WI38 (cell line): ENCODE results near the gene KIF16B.

Source experiments
- H3K4me3 ChIP-seq: 2 replicates; pipeline ENCODE4 v1.5.1; 2011; ENCODE audit warnings: low read depth, mild to moderate bottlenecking, control low read depth, low read length
- TF ChIP-seq, protein P1 (sequence below): IDR thresholded peaks from 2 replicates; pipeline ENCODE4 v1.5.1; 2012; ENCODE audit warnings: low read depth, mild to moderate bottlenecking, control low read depth, low read length

Gene KIF16B

DNA sequence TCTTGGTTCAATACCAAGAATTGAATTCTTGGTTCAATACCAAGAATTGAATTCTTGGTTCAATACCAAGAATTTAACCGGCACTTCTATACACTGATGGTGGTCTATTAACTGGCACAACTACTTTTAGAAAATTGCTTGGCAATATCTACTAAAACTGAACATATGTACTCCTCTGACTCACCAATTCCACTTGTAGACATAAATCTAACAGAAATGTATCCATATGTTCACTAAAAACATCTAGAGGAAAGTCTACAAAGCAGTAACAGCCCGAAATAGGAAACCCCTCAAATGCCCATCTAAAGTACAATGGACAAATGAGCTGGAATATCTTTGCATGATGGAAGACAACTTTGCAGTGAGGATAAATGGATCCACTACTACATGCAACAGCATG lies 71.9 kb downstream of the KIF16B start:
- H3K4me3 ChIP-seq, result no peak overlapping the region
- TF ChIP-seq, protein P1, sequence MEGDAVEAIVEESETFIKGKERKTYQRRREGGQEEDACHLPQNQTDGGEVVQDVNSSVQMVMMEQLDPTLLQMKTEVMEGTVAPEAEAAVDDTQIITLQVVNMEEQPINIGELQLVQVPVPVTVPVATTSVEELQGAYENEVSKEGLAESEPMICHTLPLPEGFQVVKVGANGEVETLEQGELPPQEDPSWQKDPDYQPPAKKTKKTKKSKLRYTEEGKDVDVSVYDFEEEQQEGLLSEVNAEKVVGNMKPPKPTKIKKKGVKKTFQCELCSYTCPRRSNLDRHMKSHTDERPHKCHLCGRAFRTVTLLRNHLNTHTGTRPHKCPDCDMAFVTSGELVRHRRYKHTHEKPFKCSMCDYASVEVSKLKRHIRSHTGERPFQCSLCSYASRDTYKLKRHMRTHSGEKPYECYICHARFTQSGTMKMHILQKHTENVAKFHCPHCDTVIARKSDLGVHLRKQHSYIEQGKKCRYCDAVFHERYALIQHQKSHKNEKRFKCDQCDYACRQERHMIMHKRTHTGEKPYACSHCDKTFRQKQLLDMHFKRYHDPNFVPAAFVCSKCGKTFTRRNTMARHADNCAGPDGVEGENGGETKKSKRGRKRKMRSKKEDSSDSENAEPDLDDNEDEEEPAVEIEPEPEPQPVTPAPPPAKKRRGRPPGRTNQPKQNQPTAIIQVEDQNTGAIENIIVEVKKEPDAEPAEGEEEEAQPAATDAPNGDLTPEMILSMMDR, result no peak

DNA sequence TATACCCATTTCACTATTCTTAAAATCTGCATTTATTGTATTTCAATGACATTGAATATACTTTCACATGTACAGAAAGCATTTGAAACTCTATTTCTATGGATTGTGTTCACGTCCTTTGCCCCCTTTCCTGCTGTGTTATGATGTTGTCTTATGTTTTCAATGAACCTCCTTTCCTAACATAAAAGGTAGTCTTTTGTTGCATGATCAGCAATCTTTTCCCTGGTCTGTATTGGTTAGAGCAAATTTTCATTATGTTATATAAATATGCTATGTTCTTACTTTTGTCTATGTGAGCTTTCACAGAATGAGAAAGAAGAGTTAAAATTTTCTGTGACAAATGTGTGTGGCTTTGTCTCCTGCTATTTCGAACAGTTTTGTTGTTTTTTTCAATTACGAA lies 73.1 kb downstream of the KIF16B start:
- no peak overlapping the region for H3K4me3 ChIP-seq
- TF ChIP-seq, protein P1, result no peak

DNA sequence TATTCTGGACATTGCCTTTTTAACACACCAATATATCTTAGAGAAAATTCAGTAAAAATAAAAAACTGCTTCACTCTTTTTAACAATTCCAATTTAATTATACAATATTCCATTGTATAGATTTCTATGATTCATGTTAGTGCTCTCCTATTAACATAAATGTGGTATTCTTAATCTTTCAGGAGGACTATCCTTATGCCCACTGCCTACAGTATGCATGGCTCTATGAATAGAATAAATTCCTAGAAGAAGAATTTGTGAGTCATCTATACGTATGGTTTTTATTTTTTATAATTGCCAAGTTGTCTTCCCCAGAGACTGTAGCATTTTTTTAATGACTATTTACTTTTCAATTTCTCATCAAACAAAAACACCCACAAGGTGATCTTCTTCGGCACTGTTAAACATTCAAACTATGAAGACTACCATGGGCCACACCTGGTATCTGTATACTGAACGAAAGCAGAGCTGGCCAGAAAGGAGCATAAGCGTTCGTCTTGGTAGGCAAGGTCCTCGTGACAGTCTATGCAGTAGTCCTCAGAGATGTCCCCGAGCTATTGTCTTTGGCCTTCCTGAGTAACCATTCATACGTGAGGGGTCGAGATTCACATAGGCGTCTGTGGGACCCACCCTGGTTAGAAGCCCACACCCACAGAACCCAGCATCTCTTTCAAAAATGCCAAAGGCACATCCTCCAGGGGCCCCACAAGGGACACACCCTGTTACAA lies 74.6 kb downstream of the KIF16B start:
- TF ChIP-seq, protein P1, result no peak
- H3K4me3 ChIP-seq, result no peak overlapping the region

DNA sequence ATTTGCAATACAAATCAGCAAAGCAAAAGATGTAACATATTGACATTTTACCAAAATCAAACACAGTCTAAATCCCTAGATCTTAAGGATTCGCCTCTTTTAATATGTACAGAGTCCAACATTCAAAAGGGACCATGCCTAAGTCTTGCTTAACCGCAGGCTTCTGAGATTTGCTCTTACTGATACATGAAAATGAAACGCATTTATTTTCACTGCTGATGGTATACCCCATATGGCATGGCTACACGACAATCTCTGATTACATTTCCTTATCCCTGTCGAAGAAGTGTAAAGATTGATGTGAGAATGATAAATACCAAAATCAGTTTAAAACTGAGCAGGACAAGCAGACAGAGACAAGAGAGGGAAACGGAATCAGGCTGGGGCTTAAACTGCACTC lies 75.4 kb downstream of the KIF16B start:
- TF ChIP-seq, protein P1, result no peak

DNA sequence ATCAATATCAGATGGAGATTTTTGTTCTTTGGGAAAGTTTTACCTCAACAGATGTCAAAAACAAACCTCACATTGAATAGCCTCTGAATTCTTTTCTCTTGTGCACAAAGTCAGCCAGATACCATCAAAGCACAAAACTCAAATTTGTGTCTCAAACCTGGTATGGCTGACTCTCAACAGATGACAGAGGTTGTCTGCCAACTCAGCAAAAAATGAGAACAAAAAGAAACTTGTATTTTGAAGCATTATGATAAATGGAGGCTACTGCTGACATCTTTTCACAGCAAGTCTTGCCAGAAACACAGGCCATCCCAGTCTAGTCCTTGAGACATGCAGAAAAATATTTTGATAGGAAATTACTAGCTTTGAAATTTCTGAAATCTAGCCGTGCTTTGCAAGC lies 79.8 kb downstream of the KIF16B start:
- TF ChIP-seq, protein P1, result no peak
- no peak overlapping the region for H3K4me3 ChIP-seq

More for the DNA sequence above, 75.4 kb downstream of the KIF16B start:
- H3K4me3 ChIP-seq, result no peak overlapping the region

DNA sequence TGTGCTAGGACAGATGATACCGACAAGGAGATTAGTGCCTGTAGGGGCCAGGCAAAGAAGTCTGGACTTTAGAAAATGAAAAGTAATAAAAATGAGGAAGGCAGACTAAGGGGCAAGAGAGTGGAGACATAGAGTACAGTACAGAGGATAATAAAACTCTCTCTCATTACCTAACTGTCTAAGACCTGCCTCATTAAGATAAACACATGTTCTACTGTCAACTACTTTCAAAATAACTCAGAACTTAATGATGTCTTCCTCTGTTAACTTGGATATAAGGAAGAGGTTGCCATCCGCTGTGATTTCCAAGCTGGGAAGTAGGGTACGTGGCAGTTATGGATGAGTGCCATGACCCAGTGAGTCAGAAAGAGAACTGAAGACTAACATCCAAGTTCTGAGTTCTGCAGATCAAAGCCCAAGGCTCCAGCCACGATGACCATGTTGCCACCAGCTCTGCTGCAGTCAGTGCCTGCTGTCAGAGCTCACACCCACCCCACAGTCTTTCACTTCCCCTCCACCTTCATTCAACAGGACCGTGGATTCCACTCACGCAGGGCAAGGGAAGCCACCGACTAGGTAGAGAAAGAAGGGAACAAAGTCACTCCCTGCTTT lies 81.8 kb downstream of the KIF16B start:
- H3K4me3 ChIP-seq, result no peak overlapping the region
- TF ChIP-seq, protein P1, result no peak

DNA sequence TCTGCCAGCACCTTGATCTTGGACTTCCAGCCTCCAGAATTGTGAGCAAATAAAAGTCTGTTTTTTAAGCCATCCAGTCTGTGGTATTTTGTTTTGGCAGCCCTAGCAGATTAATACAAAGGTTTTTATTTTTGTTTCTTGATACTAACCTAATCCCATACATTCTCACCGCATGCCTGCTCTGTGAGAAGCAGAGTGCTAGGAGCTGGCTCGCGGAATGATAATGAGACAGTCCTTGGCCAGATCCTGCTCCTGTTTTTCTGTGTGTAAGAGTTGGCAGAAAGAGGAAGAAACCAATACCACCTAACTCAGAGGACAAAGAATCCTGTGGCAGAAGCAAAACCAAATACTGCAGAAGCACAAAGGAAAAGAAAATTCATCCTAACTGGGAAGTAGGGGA lies 82.6 kb downstream of the KIF16B start:
- TF ChIP-seq, protein P1, result no peak
- no peak overlapping the region for H3K4me3 ChIP-seq
